Uterus (tissue), 4 donors: Measurements from ENCODE around the gene SHISA6. TPM values are rescaled to one million over a fixed set of nuclear protein-coding genes. Genes with fewer than 3 reads are reported as not detected.
"Not testable (repeated sequence)": the region's sequence is repeated elsewhere in the genome, so short reads cannot be mapped to it uniquely, and the experiment has no call there.

ENCODE experiments used
- DNase-seq, 2 donors: peaks; one replicate each; pipeline ENCODE4 v3.0.0-alpha.2; 2019 to 2020
- H3K27ac ChIP-seq, 2 donors: fragments of 200-600 bp; sonication (generic); 1 replicate in 1 of 2; 2 replicates in 1 of 2; pipeline ENCODE4 v1.5.1; 2016 to 2018
- H3K27me3 ChIP-seq, 2 donors: fragments of 200-600 bp; sonication (generic); one replicate each; pipeline ENCODE4 v1.5.1; 2018 to 2019; ENCODE audit warnings: control low read depth in 1 of 2
- H3K36me3 ChIP-seq, 2 donors: fragments of 200-600 bp; sonication (generic); one replicate each; pipeline ENCODE4 v1.5.1; 2019; ENCODE audit warnings: control low read depth in 1 of 2
- H3K4me1 ChIP-seq, 2 donors: fragments of 200-600 bp; sonication (generic); one replicate each; pipeline ENCODE4 v1.5.1; 2018 to 2019; ENCODE audit warnings: control low read depth in 1 of 2
- H3K4me3 ChIP-seq, 2 donors: fragments of 200-600 bp; sonication (generic); 1 replicate in 1 of 2; 2 replicates in 1 of 2; pipeline ENCODE4 v1.5.1; 2018 to 2019; ENCODE audit warnings: mild to moderate bottlenecking in 1 of 2
- H3K9me3 ChIP-seq, 2 donors: fragments of 200-600 bp; sonication (generic); one replicate each; pipeline ENCODE4 v1.5.1; 2019; ENCODE audit warnings: control low read depth in 1 of 2
- POLR2A ChIP-seq, 2 donors: fragments of 450-650 bp; IDR thresholded peaks; one replicate each; pipeline ENCODE4 v1.6.1; 2016; ENCODE audit warnings: antibody characterized with exemption in 2 of 2, mild to moderate bottlenecking in 1 of 2, moderate library complexity in 1 of 2
- intact Hi-C: fragments of 100-400 bp; cut with DNase I; formaldehyde crosslinking; loops from one replicate; pipeline ENCODE4 v1.15.1; 2023; ENCODE audit warnings: low total_unique reads
- total RNA-seq, 4 donors: library from RNA; depleted of rRNA in 3 of 4; stranded (reverse); fragments of >200 nt in 3 of 4; gene quantifications; one replicate each; pipeline versions ENCODE4 v1.1.0 to v1.2.4, GENCODE V29; 2014 to 2023
- TF ChIP-seq, protein P1 (sequence below), 4 experiments: fragments of 200-600 bp in 2 of 4; fragments of 450-650 bp in 2 of 4; sonication (generic) in 2 of 4; IDR thresholded peaks; one replicate each; pipeline ENCODE4 v1.5.1; 2016 to 2019; ENCODE audit warnings: antibody characterized with exemption in 4 of 4, mild to moderate bottlenecking in 2 of 4, moderate library complexity in 1 of 4
- donor health status: DM: yes; HTN: yes; CAD: no.

The SHISA6 gene
- total RNA-seq, 4 donors from 2014 or later = 0.18 to 3.7 (median 2.0) TPM; not detected in 1

DNA sequence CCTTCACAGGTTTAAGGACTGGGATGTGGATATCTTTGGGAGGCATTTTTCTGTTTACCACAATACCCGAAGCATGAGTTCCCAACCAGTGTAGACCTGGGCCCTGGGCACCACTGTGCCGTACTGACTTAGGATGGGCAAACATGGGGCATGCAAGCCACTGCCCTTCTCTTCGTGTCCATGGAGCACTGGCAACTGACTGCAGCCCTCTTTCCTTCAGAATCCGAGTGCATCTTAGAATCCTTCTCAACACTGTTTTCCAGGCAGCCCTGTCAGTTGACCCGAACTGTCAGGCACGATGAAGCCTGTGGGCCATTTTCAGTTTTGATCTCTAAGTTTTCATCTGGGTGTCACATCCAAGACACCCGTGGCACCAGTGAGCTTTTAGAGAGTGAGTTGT is 59.2 kb downstream of the SHISA6 start:
- intact Hi-C loops = no loop called here
- no peaks in the 10 kb centered on the region for H3K27me3 ChIP-seq
- no peaks in the 10 kb centered on the region for H3K9me3 ChIP-seq
- no peaks in the 10 kb centered on the region for H3K36me3 ChIP-seq
- no peak overlapping the region for H3K4me3 ChIP-seq
- no peak for TF ChIP-seq POLR2A (IDR thresholded peaks at IDR 0.05)
- TF ChIP-seq, protein P1, sequence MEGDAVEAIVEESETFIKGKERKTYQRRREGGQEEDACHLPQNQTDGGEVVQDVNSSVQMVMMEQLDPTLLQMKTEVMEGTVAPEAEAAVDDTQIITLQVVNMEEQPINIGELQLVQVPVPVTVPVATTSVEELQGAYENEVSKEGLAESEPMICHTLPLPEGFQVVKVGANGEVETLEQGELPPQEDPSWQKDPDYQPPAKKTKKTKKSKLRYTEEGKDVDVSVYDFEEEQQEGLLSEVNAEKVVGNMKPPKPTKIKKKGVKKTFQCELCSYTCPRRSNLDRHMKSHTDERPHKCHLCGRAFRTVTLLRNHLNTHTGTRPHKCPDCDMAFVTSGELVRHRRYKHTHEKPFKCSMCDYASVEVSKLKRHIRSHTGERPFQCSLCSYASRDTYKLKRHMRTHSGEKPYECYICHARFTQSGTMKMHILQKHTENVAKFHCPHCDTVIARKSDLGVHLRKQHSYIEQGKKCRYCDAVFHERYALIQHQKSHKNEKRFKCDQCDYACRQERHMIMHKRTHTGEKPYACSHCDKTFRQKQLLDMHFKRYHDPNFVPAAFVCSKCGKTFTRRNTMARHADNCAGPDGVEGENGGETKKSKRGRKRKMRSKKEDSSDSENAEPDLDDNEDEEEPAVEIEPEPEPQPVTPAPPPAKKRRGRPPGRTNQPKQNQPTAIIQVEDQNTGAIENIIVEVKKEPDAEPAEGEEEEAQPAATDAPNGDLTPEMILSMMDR (IDR thresholded peaks at IDR 0.05) = no peak
- no peak for DNase-seq
- no peaks in the 10 kb centered on the region for H3K4me1 ChIP-seq
- no peak overlapping the region for H3K27ac ChIP-seq

DNA sequence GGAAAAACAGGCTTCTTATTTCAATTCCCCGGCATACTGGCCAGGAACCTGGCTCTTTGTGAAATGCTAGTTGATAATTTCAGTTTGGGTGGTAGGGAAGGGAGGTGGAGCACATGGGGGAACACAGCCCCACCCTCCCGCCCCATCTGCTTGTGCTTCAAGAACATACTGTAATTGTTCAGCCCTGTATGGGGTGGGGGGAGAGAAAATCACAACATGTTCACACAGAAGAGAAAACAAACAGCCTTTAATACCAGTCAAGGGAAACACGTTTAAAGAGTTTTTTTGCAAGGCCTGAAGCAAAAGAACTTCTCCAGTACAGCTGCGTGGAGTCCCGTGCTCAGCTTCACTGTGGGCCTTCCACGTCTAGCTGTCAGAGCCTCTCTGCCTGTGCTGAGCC is 59.7 kb downstream of the SHISA6 start:
- no peak overlapping the region for H3K4me3 ChIP-seq
- H3K9me3 ChIP-seq = no peaks in the 10 kb centered on the region
- intact Hi-C loops = no loop called here
- no peaks in the 10 kb centered on the region for H3K36me3 ChIP-seq
- H3K4me1 ChIP-seq = no peaks in the 10 kb centered on the region
- H3K27me3 ChIP-seq = no peaks in the 10 kb centered on the region
- no peak overlapping the region for H3K27ac ChIP-seq
- DNase-seq = no peak
- no peak for TF ChIP-seq POLR2A (IDR thresholded peaks at IDR 0.05)
- TF ChIP-seq, protein P1 (IDR thresholded peaks at IDR 0.05) = no peak

DNA sequence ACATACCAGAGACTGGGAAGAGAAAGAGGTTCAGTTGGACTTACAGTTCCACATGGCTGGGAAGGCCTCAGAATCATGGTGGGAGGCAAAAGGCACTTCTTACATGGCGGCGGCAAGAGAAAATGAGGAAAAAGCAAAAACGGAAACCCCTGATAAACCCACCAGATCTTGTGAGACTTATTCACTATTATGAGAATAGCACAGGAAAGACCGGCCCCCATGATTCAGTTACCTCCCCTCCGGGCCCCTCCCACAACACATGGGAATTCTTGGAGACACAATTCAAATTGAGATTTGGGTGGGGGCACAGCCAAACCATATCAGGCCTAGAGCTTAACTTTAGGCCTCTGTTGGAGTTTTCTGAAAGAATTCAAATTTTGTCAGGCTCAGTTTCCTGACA is 60.9 kb downstream of the SHISA6 start:
- H3K4me1 ChIP-seq, H3K36me3 ChIP-seq, H3K27me3 ChIP-seq, DNase-seq, H3K4me3 ChIP-seq, H3K27ac ChIP-seq, intact Hi-C loops, H3K9me3 ChIP-seq: not testable (repeated sequence)

DNA sequence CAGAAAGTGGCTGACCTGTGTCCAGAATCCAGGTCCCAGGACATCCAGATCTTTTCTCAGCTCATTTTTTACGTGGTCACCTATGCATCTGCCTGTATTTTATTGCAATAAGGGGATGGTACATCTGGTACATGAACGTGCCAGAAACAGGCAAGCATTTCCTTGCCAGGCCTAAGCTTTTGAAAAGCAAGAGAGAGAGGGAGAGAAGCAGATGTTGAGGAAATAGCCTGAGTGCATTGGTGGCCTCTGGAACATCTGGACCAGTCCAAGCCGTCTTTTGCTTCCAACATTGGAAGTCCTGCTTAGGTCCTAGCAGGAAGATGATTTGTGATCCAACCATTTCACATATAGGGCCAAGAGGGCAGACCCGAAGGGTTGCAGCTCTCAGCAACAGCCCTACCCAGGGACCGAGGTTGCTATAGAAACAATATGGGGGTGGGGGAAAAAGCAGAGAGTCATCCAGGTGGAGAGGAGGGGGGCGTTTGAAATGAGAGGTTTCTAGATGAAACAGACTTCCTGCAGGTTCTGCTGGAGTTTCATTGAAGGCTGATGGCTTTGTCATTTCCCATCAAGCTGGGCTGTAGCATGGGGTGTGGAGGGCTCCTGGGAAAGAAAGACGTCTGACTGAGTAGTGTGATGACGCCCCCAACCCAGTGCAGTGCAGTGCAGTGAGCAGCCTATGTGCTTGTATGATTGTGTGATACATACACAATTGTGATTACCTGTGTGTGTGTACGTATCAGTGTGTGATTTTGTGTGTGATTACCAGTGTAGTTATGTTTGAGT is 61.6 kb downstream of the SHISA6 start:
- intact Hi-C loops = no loop called here
- Histone ChIP-seq H3K4me1 (no peaks in the 10 kb centered on the region), H3K4me3 (no peak overlapping the region), H3K27ac (no peak overlapping the region), H3K27me3 (no peaks in the 10 kb centered on the region), H3K36me3 (no peaks in the 10 kb centered on the region), H3K9me3 (no peaks in the 10 kb centered on the region)
- TF ChIP-seq, protein P1 (IDR thresholded peaks at IDR 0.05) = no peak
- no peak for TF ChIP-seq POLR2A (IDR thresholded peaks at IDR 0.05)
- DNase-seq = no peak

DNA sequence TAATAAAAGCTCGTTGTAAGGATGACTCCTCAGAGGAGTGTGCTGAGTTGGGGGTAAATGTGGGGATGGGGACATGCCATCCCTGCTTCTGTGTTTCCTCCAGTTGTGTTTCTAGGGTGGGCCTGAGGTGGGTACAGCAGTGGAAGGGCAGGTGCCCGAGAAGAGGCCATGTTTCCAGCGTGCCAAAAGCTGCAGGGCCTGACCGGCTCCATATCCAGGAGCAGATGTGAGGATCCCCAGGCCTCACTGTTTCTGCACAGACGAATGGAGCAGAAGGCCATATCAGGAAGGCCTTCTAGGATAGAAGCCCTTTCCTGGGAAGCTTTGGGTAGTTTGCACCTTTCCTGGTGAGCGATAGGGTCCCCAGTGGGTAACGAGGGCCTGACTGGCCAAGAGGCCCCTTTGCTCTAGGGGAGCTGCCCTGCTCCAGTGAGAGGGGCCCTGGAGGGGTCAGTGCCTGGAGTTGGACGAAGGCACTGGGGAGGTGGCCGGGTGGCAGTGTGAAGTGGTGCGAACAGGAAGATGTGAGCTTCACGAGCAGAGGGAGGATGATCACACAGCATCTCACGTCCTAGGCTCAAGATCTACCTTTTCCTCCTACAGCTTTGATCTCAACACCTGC is 62.9 kb downstream of the SHISA6 start:
- no peaks in the 10 kb centered on the region for H3K27me3 ChIP-seq
- H3K27ac ChIP-seq = no peak overlapping the region
- H3K36me3 ChIP-seq = no peaks in the 10 kb centered on the region
- no peak for DNase-seq
- H3K4me1 ChIP-seq = no peaks in the 10 kb centered on the region
- TF ChIP-seq, protein P1 (IDR thresholded peaks at IDR 0.05) = no peak
- TF ChIP-seq POLR2A (IDR thresholded peaks at IDR 0.05) = no peak
- intact Hi-C loops = no loop called here
- no peak overlapping the region for H3K4me3 ChIP-seq
- no peaks in the 10 kb centered on the region for H3K9me3 ChIP-seq
